Body of pancreas (tissue), 4 donors: ENCODE data around the gene ITPKC. TPM values are rescaled to one million over a fixed set of nuclear protein-coding genes. Genes with fewer than 3 reads are reported as not detected.

Experiments used
- ATAC-seq: fragments of 150-250 bp; one replicate; pipeline ENCODE4 v1.9.1; 2016
- DNase-seq, 4 donors: peaks; one replicate each; pipeline ENCODE4 v3.0.0-alpha.2; 2019
- H3K27ac ChIP-seq, 4 donors: fragments of 200-600 bp; sonication (generic); 1 replicate in 3 of 4; 2 replicates in 1 of 4; pipeline versions ENCODE4 v1.5.1 to v1.6.1; 2016 to 2019; ENCODE audit warnings: mild to moderate bottlenecking in 1 of 4, mixed read lengths in 1 of 4, moderate library complexity in 1 of 4
- H3K27me3 ChIP-seq, 2 donors: fragments of 200-600 bp; sonication (generic); one replicate each; pipeline ENCODE4 v1.6.0; 2016; ENCODE audit warnings: mild to moderate bottlenecking in 1 of 2
- H3K36me3 ChIP-seq, 2 donors: fragments of 200-600 bp; sonication (generic); replicated peaks in 1 of 2; 2 replicates each; pipeline ENCODE4 v1.5.1; 2016; ENCODE audit warnings: low read depth in 2 of 2; ENCODE audit not compliant: insufficient read depth in 1 of 2
- H3K4me1 ChIP-seq: fragments of 200-600 bp; sonication (generic); one replicate; pipeline ENCODE4 v1.6.0; 2016
- H3K4me3 ChIP-seq, 2 donors: fragments of 200-600 bp; sonication (generic); 1 replicate in 1 of 2; 2 replicates in 1 of 2; pipeline ENCODE4 v1.5.1; 2016 to 2019
- H3K9me3 ChIP-seq, 3 donors: fragments of 200-600 bp; sonication (generic); 1 replicate in 2 of 3; 2 replicates in 1 of 3; pipeline ENCODE4 v1.5.1; 2016
- POLR2A ChIP-seq, 3 donors: fragments of 450-650 bp; IDR thresholded peaks; one replicate each; pipeline ENCODE4 v1.6.1; 2016; ENCODE audit warnings: antibody characterized with exemption in 3 of 3, mild to moderate bottlenecking in 2 of 3
- WGBS, 2 donors: methylation state at CpG; one replicate each; pipeline ENCODE4 v1.1.5; 2017; 5-methylcytosine and 5-hydroxymethylcytosine counted together
- intact Hi-C: fragments of 100-400 bp; cut with DNase I; formaldehyde crosslinking; loops from one replicate; pipeline ENCODE4 v1.15.1; 2023
- total RNA-seq, 2 donors: library from RNA; depleted of rRNA; stranded (reverse); fragments of >200 nt; gene quantifications; one replicate each; pipeline ENCODE4 v1.1.0, GENCODE V29; 2016
- TF ChIP-seq, protein P1 (sequence below), 7 experiments: fragments of 450-650 bp in 4 of 7; fragments of 200-600 bp in 3 of 7; sonication (generic) in 3 of 7; IDR thresholded peaks; one replicate each; pipeline ENCODE4 v1.5.1; 2016 to 2019; ENCODE audit warnings: antibody characterized with exemption in 7 of 7

ITPKC gene
- total RNA-seq, 2 donors from 2014 or later: 14.0 to 27.7 TPM

DNA sequence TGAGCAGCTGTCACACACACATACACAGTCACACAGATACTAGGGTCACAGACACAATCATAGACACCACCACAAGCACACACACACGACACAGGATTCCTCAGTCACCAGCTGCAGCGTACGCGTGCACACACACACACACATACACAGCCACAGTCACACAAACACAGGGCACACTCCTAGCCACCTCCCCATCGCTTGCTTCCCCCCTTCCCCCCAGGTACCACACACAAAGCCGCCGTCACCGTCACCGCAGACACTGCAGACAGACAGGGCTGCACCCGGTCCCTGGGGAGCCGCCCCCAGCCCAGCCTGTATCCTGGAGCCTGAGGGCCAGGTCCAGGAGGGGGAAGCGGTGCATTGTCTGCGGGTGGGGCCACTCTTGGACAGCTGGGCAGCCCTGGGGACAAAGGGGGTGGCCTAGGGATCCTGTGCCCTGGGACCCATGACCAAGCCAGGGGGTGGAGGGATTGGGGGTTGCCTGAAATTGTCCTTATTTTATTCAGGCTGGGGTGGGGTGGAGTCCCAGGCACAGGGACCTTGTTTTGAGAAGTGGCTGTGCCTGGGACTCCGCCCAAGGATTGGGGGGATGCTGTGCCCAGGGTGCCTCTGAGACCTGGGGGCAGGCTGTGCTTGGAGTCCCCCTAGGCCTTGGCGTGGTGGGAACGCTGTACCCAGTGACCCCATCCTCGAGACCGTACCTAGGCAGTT, 27.4 kb upstream of the ITPKC start:
- DNase-seq: peak in 2 of 4 donors; percentile 15 to 24
- Histone ChIP-seq H3K4me3 (no peak overlapping the region), H3K27ac (peak overlapping the region in 1 of 4 donors; percentile 62), H3K36me3 (no peaks in the 10 kb centered on the region), H3K9me3 (no peaks in the 10 kb centered on the region), H3K4me1 (peaks cover 19% of the 10 kb centered on the region), H3K27me3 (no peaks in the 10 kb centered on the region)
- ATAC-seq: no peak
- TF ChIP-seq, protein P1, sequence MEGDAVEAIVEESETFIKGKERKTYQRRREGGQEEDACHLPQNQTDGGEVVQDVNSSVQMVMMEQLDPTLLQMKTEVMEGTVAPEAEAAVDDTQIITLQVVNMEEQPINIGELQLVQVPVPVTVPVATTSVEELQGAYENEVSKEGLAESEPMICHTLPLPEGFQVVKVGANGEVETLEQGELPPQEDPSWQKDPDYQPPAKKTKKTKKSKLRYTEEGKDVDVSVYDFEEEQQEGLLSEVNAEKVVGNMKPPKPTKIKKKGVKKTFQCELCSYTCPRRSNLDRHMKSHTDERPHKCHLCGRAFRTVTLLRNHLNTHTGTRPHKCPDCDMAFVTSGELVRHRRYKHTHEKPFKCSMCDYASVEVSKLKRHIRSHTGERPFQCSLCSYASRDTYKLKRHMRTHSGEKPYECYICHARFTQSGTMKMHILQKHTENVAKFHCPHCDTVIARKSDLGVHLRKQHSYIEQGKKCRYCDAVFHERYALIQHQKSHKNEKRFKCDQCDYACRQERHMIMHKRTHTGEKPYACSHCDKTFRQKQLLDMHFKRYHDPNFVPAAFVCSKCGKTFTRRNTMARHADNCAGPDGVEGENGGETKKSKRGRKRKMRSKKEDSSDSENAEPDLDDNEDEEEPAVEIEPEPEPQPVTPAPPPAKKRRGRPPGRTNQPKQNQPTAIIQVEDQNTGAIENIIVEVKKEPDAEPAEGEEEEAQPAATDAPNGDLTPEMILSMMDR (IDR thresholded peaks at IDR 0.05): no peak
- TF ChIP-seq POLR2A (IDR thresholded peaks at IDR 0.05): no peak
- intact Hi-C loops: no loop called here
- 66 to 75% methylated on average over 9 to 16 of the region's 18 CpGs for WGBS, 2 donors

DNA sequence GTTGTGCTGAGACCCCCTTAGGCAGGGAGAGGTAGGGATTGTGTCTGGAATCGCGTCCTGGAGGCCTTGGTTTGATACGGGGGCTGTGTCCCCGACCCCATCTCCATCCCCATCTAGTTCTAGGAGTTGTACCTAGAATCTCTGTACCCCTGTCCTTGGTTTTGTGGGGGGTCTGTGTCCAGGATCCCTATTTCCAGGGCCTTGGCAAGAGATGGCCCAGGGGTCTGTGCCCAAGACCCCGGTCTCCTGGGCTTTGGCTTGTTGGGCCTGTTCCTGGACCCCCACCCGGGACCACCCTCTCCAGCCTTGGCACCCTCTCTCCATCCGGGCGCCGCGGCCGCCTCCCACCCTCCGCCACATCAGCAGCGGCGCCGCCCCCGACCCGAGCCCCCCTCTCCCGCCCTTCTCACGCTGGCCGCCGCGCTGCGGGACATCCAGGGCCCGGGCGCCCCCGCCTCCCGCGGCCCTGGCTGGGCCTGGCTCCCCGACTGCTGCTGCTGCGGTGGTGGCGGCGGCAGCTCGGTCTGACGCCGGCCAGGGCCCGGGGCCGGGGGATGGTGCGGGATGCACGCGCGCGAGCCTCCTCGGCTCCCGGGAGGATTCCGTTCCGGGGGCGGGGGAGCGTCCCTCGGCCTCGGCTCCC, 26.7 kb upstream of the ITPKC start, which contains the start of gene NUMBL:
NUMBL (minus strand) TSS at position 602 of the 643 bp plus-strand sequence; CDS start at position 434, 168 bp downstream.
- Histone ChIP-seq H3K27ac (peak within 1 kb of the TSS; percentile 59 to 87 (median 80)), H3K27me3 (no peaks in the 10 kb centered on the region), H3K4me3 (peak within 1 kb of the TSS; percentile 18 to 29), H3K4me1 (peaks cover 19% of the 10 kb centered on the region), H3K36me3 (no peaks in the 10 kb centered on the region), H3K9me3 (no peaks in the 10 kb centered on the region)
- ATAC-seq: no peak
- no peak for TF ChIP-seq POLR2A (IDR thresholded peaks at IDR 0.05)
- TF ChIP-seq, protein P1 (IDR thresholded peaks at IDR 0.05): no peak
- WGBS, 2 donors: 3 to 16% methylated on average over 8 to 46 of the region's 50 CpGs
- intact Hi-C loops: no loop called here
- no peak for DNase-seq

GRCh38 chr19:40690693-40691420, 26.1 kb upstream of the ITPKC start:
- Histone ChIP-seq H3K36me3 (peaks cover 0 to 3% of the 10 kb centered on the region in 2 donors), H3K27me3 (no peaks in the 10 kb centered on the region), H3K4me3 (peak overlapping the region; percentile 18 to 29), H3K9me3 (no peaks in the 10 kb centered on the region), H3K27ac (peak overlapping the region; percentile 59 to 87 (median 80)), H3K4me1 (peaks cover 19% of the 10 kb centered on the region)
- DNase-seq (peak; percentile 93 to 97 (median 94)), ATAC-seq (peak; percentile 97)
- intact Hi-C loops: no loop called here
- 1 to 12% methylated on average over 12 to 38 of the region's 56 CpGs for WGBS, 2 donors
- TF ChIP-seq, protein P1 (IDR thresholded peaks at IDR 0.05): no peak
- TF ChIP-seq POLR2A (IDR thresholded peaks at IDR 0.05): peak in 2 of 3 donors; percentile 62 to 73

DNA sequence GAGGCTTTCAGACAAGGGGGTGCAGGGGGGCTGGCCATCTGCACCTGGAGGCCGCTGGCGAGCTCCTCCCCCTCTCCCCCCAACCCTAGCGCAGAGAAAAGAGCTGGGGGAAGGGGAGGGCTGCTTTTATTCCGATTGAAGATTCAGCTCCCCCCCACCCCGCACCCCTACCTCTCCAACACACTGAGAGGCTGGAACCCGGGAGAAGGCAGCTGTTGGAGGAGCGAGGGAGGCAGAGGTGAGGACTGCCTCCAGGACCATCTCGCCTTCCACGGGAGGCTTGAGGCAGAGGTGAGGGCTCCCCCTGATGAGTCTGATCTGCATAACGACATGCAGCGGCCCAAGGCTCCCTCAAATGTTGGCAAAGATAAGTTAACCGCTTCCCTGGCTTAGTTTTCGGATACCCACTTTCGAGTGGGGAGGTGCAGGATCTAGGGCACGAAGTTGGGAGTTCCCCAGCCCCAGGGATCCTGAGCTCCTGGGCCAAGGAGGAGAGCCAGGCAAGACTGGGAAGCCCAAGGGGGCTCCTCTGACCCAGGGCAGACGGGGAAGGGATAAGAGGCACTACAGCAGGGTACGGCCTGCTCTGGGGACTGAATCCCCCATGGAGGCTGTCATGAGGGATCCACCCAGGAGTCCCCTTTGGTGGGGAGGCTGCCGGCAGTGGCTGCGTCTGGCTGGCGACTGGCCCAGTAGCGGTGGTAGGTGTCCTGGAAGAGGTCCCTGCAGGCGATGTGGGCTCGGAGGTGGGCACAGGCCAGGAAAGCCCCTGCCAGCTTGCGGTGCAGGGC, 25.3 kb upstream of the ITPKC start:
- ATAC-seq (no peak), DNase-seq (peak in 2 of 4 donors; percentile 11 to 24)
- intact Hi-C loops: no loop called here
- H3K4me1 ChIP-seq: peaks cover 19% of the 10 kb centered on the region
- H3K27me3 ChIP-seq: no peaks in the 10 kb centered on the region
- TF ChIP-seq POLR2A (IDR thresholded peaks at IDR 0.05): no peak
- TF ChIP-seq, protein P1 (IDR thresholded peaks at IDR 0.05): no peak
- H3K9me3 ChIP-seq: no peaks in the 10 kb centered on the region
- H3K36me3 ChIP-seq: peaks cover 0 to 3% of the 10 kb centered on the region in 2 donors
- H3K27ac ChIP-seq: peak overlapping the region; percentile 59 to 87 (median 80)
- H3K4me3 ChIP-seq: no peak overlapping the region
- WGBS, 2 donors: 78 to 89% methylated on average over 7 to 21 of the region's 24 CpGs
